GM21717 (cell line): ENCODE results near the gene SORCS1.
"Not testable (repeated sequence)": the region's sequence is repeated elsewhere in the genome, so short reads cannot be mapped to it uniquely, and the experiment has no call there.

Source experiments
- ATAC-seq: cut with Tn5 transposase; IDR thresholded peaks from one replicate; pipeline ENCODE4 v1.9.1; 2021; ENCODE audit warnings: mild to moderate bottlenecking, moderate library complexity; ENCODE audit not compliant: unreplicated experiment

Gene SORCS1

GRCh38 chr10:106956216-106956915, 208.1 kb downstream of the SORCS1 start:
- no peak for ATAC-seq

GRCh38 chr10:106955133-106955532, 209.4 kb downstream of the SORCS1 start:
- no peak for ATAC-seq

GRCh38 chr10:106952033-106952432, 212.5 kb downstream of the SORCS1 start:
- no peak for ATAC-seq

GRCh38 chr10:106949680-106950478, 214.6 kb downstream of the SORCS1 start:
- no peak for ATAC-seq

- peak; percentile 64 for ATAC-seq
These were observed 216.9 kb downstream of the SORCS1 start for GRCh38 chr10:106947643-106948042.

- no peak for ATAC-seq
These were observed 222.4 kb downstream of the SORCS1 start for GRCh38 chr10:106942035-106942662.

GRCh38 chr10:106941297-106942034, 223.0 kb downstream of the SORCS1 start:
- ATAC-seq = no peak

- ATAC-seq = no peak
These were observed 226.0 kb downstream of the SORCS1 start for GRCh38 chr10:106938513-106938912.

GRCh38 chr10:106935978-106936451, 228.5 kb downstream of the SORCS1 start:
- ATAC-seq = peak; percentile 71

GRCh38 chr10:106931853-106932249, 232.7 kb downstream of the SORCS1 start:
- no peak for ATAC-seq

- peak; percentile 80 for ATAC-seq
These were observed 233.2 kb downstream of the SORCS1 start for GRCh38 chr10:106931159-106931852.

GRCh38 chr10:106930751-106931150, 233.8 kb downstream of the SORCS1 start:
- ATAC-seq = no peak

GRCh38 chr10:106929291-106929895, 235.1 kb downstream of the SORCS1 start:
- no peak for ATAC-seq

- ATAC-seq = not testable (repeated sequence)
These were observed 236.4 kb downstream of the SORCS1 start for GRCh38 chr10:106928151-106928550.

GRCh38 chr10:106925191-106925590, 239.3 kb downstream of the SORCS1 start:
- no peak for ATAC-seq

- ATAC-seq = no peak
These were observed 244.0 kb downstream of the SORCS1 start for GRCh38 chr10:106920538-106920937.

GRCh38 chr10:106919871-106920282, 244.6 kb downstream of the SORCS1 start:
- peak; percentile 87 for ATAC-seq

GRCh38 chr10:106917452-106918055, 247.0 kb downstream of the SORCS1 start:
- ATAC-seq = no peak

GRCh38 chr10:106914016-106914415, 250.5 kb downstream of the SORCS1 start:
- no peak for ATAC-seq
